GM18873 (cell line): Measurements from ENCODE around the gene CRACDL.

Experiments
- ATAC-seq: cut with Tn5 transposase; IDR thresholded peaks from one replicate; pipeline ENCODE4 v1.9.1; 2021; ENCODE audit warnings: mild to moderate bottlenecking, moderate library complexity, moderate number of reproducible peaks; ENCODE audit not compliant: unreplicated experiment, low FRiP score

Gene CRACDL

GRCh38 chr2:98867539-98868309 is 68.3 kb downstream of the CRACDL start:
- no peak for ATAC-seq

- no peak for ATAC-seq
Observed at GRCh38 chr2:98866033-98866432, 70.0 kb downstream of the CRACDL start.

GRCh38 chr2:98861601-98862000 is 74.4 kb downstream of the CRACDL start:
- no peak for ATAC-seq

GRCh38 chr2:98859323-98859722 is 76.7 kb downstream of the CRACDL start:
- no peak for ATAC-seq

- ATAC-seq = no peak
Observed at GRCh38 chr2:98857001-98857400, 79.0 kb downstream of the CRACDL start.

- no peak for ATAC-seq
Observed at GRCh38 chr2:98854682-98855081, 81.3 kb downstream of the CRACDL start.

- no peak for ATAC-seq
Observed at GRCh38 chr2:98852932-98853331, 83.1 kb downstream of the CRACDL start.

GRCh38 chr2:98850074-98850473 is 86.0 kb downstream of the CRACDL start:
- ATAC-seq = no peak

GRCh38 chr2:98849113-98849512 is 86.9 kb downstream of the CRACDL start:
- no peak for ATAC-seq

GRCh38 chr2:98847853-98848252 is 88.2 kb downstream of the CRACDL start:
- no peak for ATAC-seq

GRCh38 chr2:98846041-98846440 is 90.0 kb downstream of the CRACDL start:
- no peak for ATAC-seq

GRCh38 chr2:98842136-98842535 is 93.9 kb downstream of the CRACDL start:
- ATAC-seq = no peak

- no peak for ATAC-seq
Observed at GRCh38 chr2:98839292-98839691, 96.7 kb downstream of the CRACDL start.

GRCh38 chr2:98835831-98836385 is 100.1 kb downstream of the CRACDL start:
- no peak for ATAC-seq

- ATAC-seq = no peak
Observed at GRCh38 chr2:98833917-98834263, 102.1 kb downstream of the CRACDL start.

- ATAC-seq = no peak
Observed at GRCh38 chr2:98833172-98833916, 102.7 kb downstream of the CRACDL start.

GRCh38 chr2:98832172-98832571 is 103.9 kb downstream of the CRACDL start:
- no peak for ATAC-seq

GRCh38 chr2:98830571-98831145 is 105.4 kb downstream of the CRACDL start:
- no peak for ATAC-seq

GRCh38 chr2:98829581-98830270 is 106.3 kb downstream of the CRACDL start:
- ATAC-seq = no peak

- ATAC-seq = no peak
Observed at GRCh38 chr2:98828793-98829371, 107.1 kb downstream of the CRACDL start.
